A673 (cell line): ENCODE results near the gene DLX5. TPM values are rescaled to one million over a fixed set of nuclear protein-coding genes. Genes with fewer than 3 reads are reported as not detected.

ENCODE experiments used
- BruUV-seq: library from RNA; stranded (reverse); fragments of 400-500 nt; replicated peaks from 2 replicates; lab custom pipeline; 2021; lab: Mats Ljungman, UMichigan
- CTCF ChIA-PET: fragments of 300-600 bp; sonication (Branson Sonifier 250); formaldehyde crosslinking; loops from one replicate; lab custom pipeline; 2022; ENCODE audit warnings: antibody characterized with exemption; lab: Charles Lee
- POLR2A ChIA-PET: fragments of 300-600 bp; sonication (Branson Sonifier 250); formaldehyde crosslinking; loops from one replicate; lab custom pipeline; 2022; ENCODE audit warnings: antibody characterized with exemption; ENCODE audit not compliant: low non-redundant PET; lab: Charles Lee
- DNase-seq: peaks from one replicate; pipeline ENCODE4 v3.0.0-alpha.2; 2015; ENCODE audit warnings: low spot score
- H3K27ac ChIP-seq: fragments of 200-600 bp; sonication (generic); 2 replicates; pipeline ENCODE4 v1.5.1; 2016; ENCODE audit warnings: mixed run types, low read depth, mild to moderate bottlenecking, mixed read lengths, antibody characterized with exemption, low read length; ENCODE audit not compliant: poor library complexity, severe bottlenecking
- H3K27me3 ChIP-seq: fragments of 200-600 bp; sonication (generic); replicated peaks from 2 replicates; pipeline ENCODE4 v1.6.1; 2017; ENCODE audit warnings: mixed run types, low read depth, mild to moderate bottlenecking, mixed read lengths, antibody characterized with exemption, low read length; ENCODE audit not compliant: insufficient read depth, poor library complexity
- H3K36me3 ChIP-seq: fragments of 200-600 bp; sonication (generic); 2 replicates; pipeline ENCODE4 v1.6.1; 2016; ENCODE audit warnings: mixed run types, mild to moderate bottlenecking, mixed read lengths, antibody characterized with exemption, low read length; ENCODE audit not compliant: insufficient read depth, poor library complexity, severe bottlenecking
- H3K4me1 ChIP-seq: fragments of 200-600 bp; sonication (generic); 2 replicates; pipeline ENCODE4 v1.6.1; 2017; ENCODE audit warnings: mixed run types, mild to moderate bottlenecking, mixed read lengths, antibody characterized with exemption, low read length; ENCODE audit not compliant: insufficient read depth, poor library complexity, severe bottlenecking
- H3K4me3 ChIP-seq: fragments of 200-600 bp; sonication (generic); 2 replicates; pipeline ENCODE4 v1.5.1; 2016; ENCODE audit warnings: low read depth, mixed run types, mild to moderate bottlenecking, mixed read lengths, low read length; ENCODE audit not compliant: poor library complexity, severe bottlenecking
- H3K9me3 ChIP-seq: fragments of 200-600 bp; sonication (generic); 2 replicates; pipeline ENCODE4 v1.6.1; 2016; ENCODE audit warnings: mixed run types, low read depth, mild to moderate bottlenecking, mixed read lengths, antibody characterized with exemption, low read length; ENCODE audit not compliant: poor library complexity, severe bottlenecking
- CTCF ChIP-seq: fragments of 300-800, 200-600 bp; sonication (generic); conservative IDR thresholded peaks from 2 replicates; pipeline ENCODE4 v1.5.1; 2017; ENCODE audit warnings: low read depth, mild to moderate bottlenecking, antibody characterized with exemption, low read length, moderate library complexity, mixed read lengths
- EZH2 ChIP-seq: fragments of 200-600 bp; sonication (generic); IDR thresholded peaks from 2 replicates; pipeline ENCODE4 v1.6.1; 2017; ENCODE audit warnings: borderline replicate concordance, low read depth, mild to moderate bottlenecking, mixed read lengths, antibody characterized with exemption, low read length; ENCODE audit not compliant: poor library complexity, severe bottlenecking
- intact Hi-C: fragments of 100-400 bp; cut with micrococcal nuclease; formaldehyde crosslinking; loops from one replicate; pipeline ENCODE4 v1.10.0; 2022; ENCODE audit not compliant: unreplicated experiment
- total RNA-seq: library from RNA; stranded (reverse); gene quantifications from 2 replicates; pipeline ENCODE4 v1.2.3, GENCODE V29; 2021

The DLX5 gene
- total RNA-seq, 1 experiment from 2014 or later: 69.6 TPM

DNA sequence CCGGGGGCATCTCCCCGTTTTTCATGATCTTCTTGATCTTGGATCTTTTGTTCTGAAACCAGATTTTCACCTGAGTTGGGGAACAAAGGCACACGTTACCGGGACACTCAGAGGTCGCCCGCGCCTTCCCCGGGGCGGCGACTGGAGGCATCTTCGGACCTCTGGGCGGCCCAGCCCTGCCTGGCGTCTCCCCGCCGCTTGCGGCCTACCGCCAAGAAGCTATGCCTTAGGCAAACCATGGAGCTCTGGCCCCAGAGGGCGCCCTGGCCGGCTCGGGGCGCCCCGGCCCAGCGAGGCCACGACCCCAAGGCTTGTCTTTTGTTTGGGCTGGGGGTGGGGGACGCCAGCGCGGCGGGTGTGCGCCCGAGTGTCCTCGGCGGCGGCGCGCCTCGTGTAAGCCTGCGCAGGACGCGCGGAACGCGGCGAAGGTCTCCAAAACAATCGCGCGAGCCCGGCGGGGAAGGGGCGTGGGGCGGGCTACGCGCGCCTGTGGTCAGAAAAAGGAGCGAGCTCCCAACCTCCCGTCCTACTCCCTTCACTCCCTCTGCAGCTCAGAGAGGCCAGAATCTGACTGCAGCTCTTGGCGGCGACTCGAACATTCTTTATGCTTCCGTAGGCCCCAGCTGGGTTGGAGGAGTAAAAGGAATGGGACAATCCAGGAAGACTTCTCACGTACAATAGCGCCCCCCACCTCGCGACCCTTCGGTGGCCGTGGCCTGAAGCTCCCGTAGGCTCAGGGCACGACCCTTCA is 3.5 kb downstream of the DLX5 start:
- ChIA-PET CTCF (no interaction called here), POLR2A (interaction anchor here (0.6 kb wide), 1 partner anchor 909 kb away, joined by 6 read pairs; no protein-coding TSS in a partner anchor)
- intact Hi-C loops: loop anchor here (10.0 kb wide), 1 partner anchor 796 kb away; no protein-coding TSS in a partner anchor
- peaks cover 19% of the 10 kb centered on the region for H3K4me1 ChIP-seq
- DNase-seq: peak; percentile 58
- peaks cover 46% of the 10 kb centered on the region for H3K36me3 ChIP-seq
- no TSS peak for BruUV-seq
- H3K27ac ChIP-seq: peak overlapping the region; percentile 88
- H3K9me3 ChIP-seq: no peaks in the 10 kb centered on the region
- no peak for TF ChIP-seq EZH2
- TF ChIP-seq CTCF: peak; percentile 10; the same call in 1 of the 2 replicates
- peak overlapping the region; percentile 76 for H3K4me3 ChIP-seq
- H3K27me3 ChIP-seq: peaks cover 33% of the 10 kb centered on the region

GRCh38 chr7:97020601-97020995 is 4.0 kb downstream of the DLX5 start:
- intact Hi-C loops: loop anchor here (10.0 kb wide), 1 partner anchor 796 kb away; no protein-coding TSS in a partner anchor
- BruUV-seq: no TSS peak
- CTCF ChIA-PET: no interaction called here

GRCh38 chr7:97019710-97020225 is 4.9 kb downstream of the DLX5 start:
- Histone ChIP-seq H3K36me3 (peaks cover 46% of the 10 kb centered on the region), H3K9me3 (no peaks in the 10 kb centered on the region), H3K4me3 (peak overlapping the region; percentile 76), H3K4me1 (peaks cover 31% of the 10 kb centered on the region), H3K27ac (peak overlapping the region; percentile 88), H3K27me3 (peaks cover 47% of the 10 kb centered on the region)
- CTCF ChIA-PET: no interaction called here
- POLR2A ChIA-PET: interaction anchor here (0.6 kb wide), 1 partner anchor 298 kb away, joined by 3 read pairs; no protein-coding TSS in a partner anchor
- DNase-seq: peak; percentile 46
- BruUV-seq: no TSS peak
- intact Hi-C loops: loop anchor here (2.0 to 10.0 kb wide), 2 partner anchors 273 to 795 kb away; no protein-coding TSS in a partner anchor
- TF ChIP-seq EZH2 (peak; percentile 12), CTCF (no peak)

More at GRCh38 chr7:97020601-97020995, 4.0 kb downstream of the DLX5 start:
- peaks cover 39% of the 10 kb centered on the region for H3K27me3 ChIP-seq
- POLR2A ChIA-PET: no interaction called here
- H3K4me1 ChIP-seq: peaks cover 25% of the 10 kb centered on the region
- H3K9me3 ChIP-seq: no peaks in the 10 kb centered on the region
- peak overlapping the region; percentile 88 for H3K27ac ChIP-seq
- H3K36me3 ChIP-seq: peaks cover 46% of the 10 kb centered on the region
- peak; percentile 37 for DNase-seq
- H3K4me3 ChIP-seq: peak overlapping the region; percentile 76
- TF ChIP-seq CTCF: no peak
- TF ChIP-seq EZH2: no peak
